ENCODE results near the gene OSTM1. TPM values are rescaled to one million over a fixed set of nuclear protein-coding genes. Genes with fewer than 3 reads are reported as not detected.

The OSTM1 gene
- total and polyA plus RNA-seq, 3 donors from 2014 or later: 38.3 to 63.8 (median 47.6) TPM

DNA sequence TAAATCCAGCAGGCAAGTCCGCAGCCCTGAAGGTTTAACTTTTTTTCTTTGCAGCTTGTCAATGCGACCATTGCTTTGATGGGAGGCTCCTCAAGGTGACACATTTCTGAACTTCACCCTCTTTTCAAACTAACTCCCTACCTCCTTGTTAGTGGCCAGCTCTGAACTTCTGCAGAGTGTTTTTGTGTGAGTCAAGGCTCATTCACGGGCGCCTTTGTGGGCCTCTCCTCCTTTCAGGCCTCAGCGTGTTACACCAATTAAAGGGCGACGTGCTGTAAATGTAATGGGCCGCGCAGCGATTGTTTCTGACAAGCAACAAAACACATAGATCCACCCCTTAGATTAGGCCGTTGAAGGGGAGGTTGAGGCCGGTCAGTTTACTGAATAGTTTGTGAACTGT lies 45.8 kb upstream of the OSTM1 start:
- TF ChIP-seq, protein P1, sequence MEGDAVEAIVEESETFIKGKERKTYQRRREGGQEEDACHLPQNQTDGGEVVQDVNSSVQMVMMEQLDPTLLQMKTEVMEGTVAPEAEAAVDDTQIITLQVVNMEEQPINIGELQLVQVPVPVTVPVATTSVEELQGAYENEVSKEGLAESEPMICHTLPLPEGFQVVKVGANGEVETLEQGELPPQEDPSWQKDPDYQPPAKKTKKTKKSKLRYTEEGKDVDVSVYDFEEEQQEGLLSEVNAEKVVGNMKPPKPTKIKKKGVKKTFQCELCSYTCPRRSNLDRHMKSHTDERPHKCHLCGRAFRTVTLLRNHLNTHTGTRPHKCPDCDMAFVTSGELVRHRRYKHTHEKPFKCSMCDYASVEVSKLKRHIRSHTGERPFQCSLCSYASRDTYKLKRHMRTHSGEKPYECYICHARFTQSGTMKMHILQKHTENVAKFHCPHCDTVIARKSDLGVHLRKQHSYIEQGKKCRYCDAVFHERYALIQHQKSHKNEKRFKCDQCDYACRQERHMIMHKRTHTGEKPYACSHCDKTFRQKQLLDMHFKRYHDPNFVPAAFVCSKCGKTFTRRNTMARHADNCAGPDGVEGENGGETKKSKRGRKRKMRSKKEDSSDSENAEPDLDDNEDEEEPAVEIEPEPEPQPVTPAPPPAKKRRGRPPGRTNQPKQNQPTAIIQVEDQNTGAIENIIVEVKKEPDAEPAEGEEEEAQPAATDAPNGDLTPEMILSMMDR (IDR thresholded peaks at IDR 0.05): no peak
- no peak for TF ChIP-seq POLR2A (IDR thresholded peaks at IDR 0.05)
- Histone ChIP-seq H3K4me1 (peaks cover 22% of the 10 kb centered on the region), H3K9me3 (no peaks in the 10 kb centered on the region), H3K4me3 (no peak overlapping the region), H3K27me3 (no peaks in the 10 kb centered on the region), H3K36me3 (ENCODE audit: low read depth, missing control alignments) (no peaks in the 10 kb centered on the region), H3K27ac (no peak overlapping the region)
- no peak for DNase-seq
- intact Hi-C loops (cut with DNase I; ENCODE audit: low total_unique reads): no loop called here
- 64 to 76% methylated on average over 12 of the region's 12 CpGs for WGBS, 2 donors

GRCh38 chr6:108119769-108120141 lies 45.2 kb upstream of the OSTM1 start:
- WGBS, 2 donors: 39% methylated on average over 20 to 24 of the region's 24 CpGs
- no peaks in the 10 kb centered on the region for H3K27me3 ChIP-seq
- intact Hi-C loops (cut with DNase I; ENCODE audit: low total_unique reads): loop anchor here (10.0 kb wide), 1 partner anchor 375 kb away; no protein-coding TSS in a partner anchor
- peaks cover 25% of the 10 kb centered on the region for H3K4me1 ChIP-seq
- no peaks in the 10 kb centered on the region for H3K36me3 ChIP-seq (ENCODE audit: low read depth, missing control alignments)
- no peak for DNase-seq
- H3K4me3 ChIP-seq: peak overlapping the region in 1 of 2 donors; percentile 39
- TF ChIP-seq, protein P1 (IDR thresholded peaks at IDR 0.05): no peak
- no peak for TF ChIP-seq POLR2A (IDR thresholded peaks at IDR 0.05)
- H3K9me3 ChIP-seq: no peaks in the 10 kb centered on the region
- H3K27ac ChIP-seq: no peak overlapping the region

DNA sequence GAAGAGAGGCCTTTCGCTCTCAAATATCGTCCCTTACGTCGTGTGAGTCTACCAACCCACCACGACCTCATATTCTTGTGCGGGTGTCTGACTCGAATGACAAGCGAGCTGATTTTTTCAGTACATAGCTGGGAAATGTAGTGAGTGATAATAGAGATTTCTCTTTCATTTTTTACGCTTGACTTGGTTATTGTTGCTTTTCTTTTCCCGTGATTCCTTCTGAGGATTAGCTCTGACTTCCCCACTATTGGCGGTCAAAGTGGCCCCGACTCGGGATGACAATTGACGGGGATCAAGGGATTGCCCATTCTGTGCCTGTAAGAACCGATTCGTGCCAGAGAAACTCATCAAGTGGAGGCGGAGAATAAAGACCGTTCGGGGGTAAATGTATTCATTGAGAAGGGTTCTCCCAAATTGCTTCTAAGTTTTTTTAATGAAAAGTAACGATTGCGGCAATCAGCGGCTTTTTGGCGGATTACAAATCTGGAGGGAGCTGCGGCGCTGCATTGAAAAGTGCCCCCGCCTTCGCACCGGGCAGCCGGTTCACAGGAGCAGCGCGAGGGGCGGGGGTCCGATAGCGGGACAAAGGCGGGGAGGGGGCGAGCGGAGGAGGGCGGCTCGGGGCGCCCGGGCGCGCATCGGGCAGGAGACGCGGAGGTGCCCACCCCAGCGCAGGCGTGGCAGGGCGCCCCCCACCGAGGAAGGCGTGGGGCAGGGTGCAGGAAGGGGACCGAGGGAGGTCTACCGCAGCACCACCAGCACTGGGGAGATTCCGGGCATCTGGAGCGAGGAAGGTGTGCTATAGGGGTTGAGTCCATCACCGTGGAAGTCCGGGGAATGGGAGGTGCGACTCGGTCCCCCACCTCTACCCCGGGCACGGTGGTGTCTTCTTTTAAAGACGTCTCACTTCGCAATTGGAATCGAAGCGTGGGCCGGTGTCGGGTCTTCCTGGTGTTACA lies 44.5 kb upstream of the OSTM1 start:
- no peaks in the 10 kb centered on the region for H3K9me3 ChIP-seq
- intact Hi-C loops (cut with DNase I; ENCODE audit: low total_unique reads): loop anchor here (10.0 kb wide), 1 partner anchor 376 kb away; no protein-coding TSS in a partner anchor
- peak overlapping the region; percentile 6 to 39 for H3K4me3 ChIP-seq
- DNase-seq: no peak
- no peaks in the 10 kb centered on the region for H3K36me3 ChIP-seq (ENCODE audit: low read depth, missing control alignments)
- H3K27me3 ChIP-seq: no peaks in the 10 kb centered on the region
- WGBS, 2 donors: 5 to 8% methylated on average over 28 to 67 of the region's 67 CpGs
- H3K4me1 ChIP-seq: peaks cover 31% of the 10 kb centered on the region
- H3K27ac ChIP-seq: no peak overlapping the region
- no peak for TF ChIP-seq POLR2A (IDR thresholded peaks at IDR 0.05)

GRCh38 chr6:108118359-108118724 lies 43.8 kb upstream of the OSTM1 start:
- WGBS, 2 donors: 2% methylated on average over 11 to 28 of the region's 45 CpGs
- no peaks in the 10 kb centered on the region for H3K27me3 ChIP-seq
- H3K9me3 ChIP-seq: no peaks in the 10 kb centered on the region
- H3K36me3 ChIP-seq (ENCODE audit: low read depth, missing control alignments): no peaks in the 10 kb centered on the region
- H3K4me3 ChIP-seq: peak overlapping the region; percentile 53 to 63
- H3K27ac ChIP-seq: no peak overlapping the region
- DNase-seq: no peak
- TF ChIP-seq, protein P1 (IDR thresholded peaks at IDR 0.05): no peak
- TF ChIP-seq POLR2A (IDR thresholded peaks at IDR 0.05): no peak
- peaks cover 38% of the 10 kb centered on the region for H3K4me1 ChIP-seq
- intact Hi-C loops (cut with DNase I; ENCODE audit: low total_unique reads): loop anchor here (10.0 kb wide), 1 partner anchor 376 kb away; no protein-coding TSS in a partner anchor

All from testis (tissue), 3 donors.